BLaER1 treated with 17β-estradiol and CSF1 and Interleukin-3, amounts not matched to agents 10 nM and 100 nM (cell line): ENCODE data around the gene ZBTB49.

Experiments used
- H3K27ac ChIP-seq, 11 experiments: shearing (Covaris generic); formaldehyde crosslinking; 2 replicates each; pipeline ENCODE4 v1.8.1; 2022
- H3K27me3 ChIP-seq, 11 experiments: shearing (Covaris generic); formaldehyde crosslinking; 2 replicates each; pipeline ENCODE4 v1.8.1; 2022
- H3K36me3 ChIP-seq, 11 experiments: shearing (Covaris generic); formaldehyde crosslinking; 2 replicates each; pipeline ENCODE4 v1.8.1; 2022
- H3K4me1 ChIP-seq, 10 experiments: shearing (Covaris generic); formaldehyde crosslinking; 2 replicates each; pipeline ENCODE4 v1.8.1; 2022
- H3K4me2 ChIP-seq, 11 experiments: shearing (Covaris generic); formaldehyde crosslinking; 2 replicates each; pipeline ENCODE4 v1.8.1; 2022
- H3K4me3 ChIP-seq, 10 experiments: shearing (Covaris generic); formaldehyde crosslinking; 2 replicates each; pipeline ENCODE4 v1.8.1; 2022
- H3K9ac ChIP-seq, 11 experiments: shearing (Covaris generic); formaldehyde crosslinking; 2 replicates each; pipeline ENCODE4 v1.8.1; 2022
- H3K9me3 ChIP-seq, 11 experiments: shearing (Covaris generic); formaldehyde crosslinking; replicated peaks in 1 of 11; 2 replicates each; pipeline ENCODE4 v1.8.1; 2022
- H4K20me1 ChIP-seq, 11 experiments: shearing (Covaris generic); formaldehyde crosslinking; 2 replicates each; pipeline ENCODE4 v1.8.1; 2022
- Cebpa-rat ChIP-seq, 11 experiments: shearing (Covaris generic); IDR thresholded peaks; 2 replicates each; pipeline ENCODE4 v1.8.1; 2022

The ZBTB49 gene

GRCh38 chr4:4323705-4324534 is 33.9 kb downstream of the ZBTB49 start:
- Histone ChIP-seq H4K20me1 (peaks cover 0 to 3% (median 0%) of the 10 kb centered on the region in 11 experiments; a peak in 1 of 22 replicates), H3K4me1 (no peaks in the 10 kb centered on the region), H3K4me2 (no peak overlapping the region), H3K9me3 (no peaks in the 10 kb centered on the region), H3K27ac (no peak overlapping the region), H3K9ac (no peak overlapping the region), H3K36me3 (peaks cover 28 to 41% (median 35%) of the 10 kb centered on the region in 11 experiments), H3K27me3 (no peaks in the 10 kb centered on the region), H3K4me3 (no peak overlapping the region)
- TF ChIP-seq Cebpa-rat (IDR thresholded peaks at IDR 0.05): no peak

- Histone ChIP-seq H4K20me1 (peaks cover 0 to 3% (median 0%) of the 10 kb centered on the region in 11 experiments; a peak in 1 of 22 replicates), H3K9me3 (no peaks in the 10 kb centered on the region), H3K27me3 (no peaks in the 10 kb centered on the region), H3K36me3 (peaks cover 23 to 27% (median 24%) of the 10 kb centered on the region in 11 experiments), H3K9ac (no peak overlapping the region), H3K4me1 (no peaks in the 10 kb centered on the region), H3K4me3 (no peak overlapping the region), H3K27ac (no peak overlapping the region), H3K4me2 (no peak overlapping the region)
- no peak for TF ChIP-seq Cebpa-rat (IDR thresholded peaks at IDR 0.05)
Observed at GRCh38 chr4:4325321-4325720, 35.3 kb downstream of the ZBTB49 start.

GRCh38 chr4:4326166-4326565 is 36.1 kb downstream of the ZBTB49 start:
- H3K4me1 ChIP-seq: no peaks in the 10 kb centered on the region
- H3K4me3 ChIP-seq: no peak overlapping the region
- no peak overlapping the region for H3K27ac ChIP-seq
- H4K20me1 ChIP-seq: peaks cover 0 to 3% (median 0%) of the 10 kb centered on the region in 11 experiments; a peak in 1 of 22 replicates
- H3K27me3 ChIP-seq: no peaks in the 10 kb centered on the region
- no peaks in the 10 kb centered on the region for H3K9me3 ChIP-seq
- no peak for TF ChIP-seq Cebpa-rat (IDR thresholded peaks at IDR 0.05)
- no peak overlapping the region for H3K9ac ChIP-seq
- H3K4me2 ChIP-seq: no peak overlapping the region
- H3K36me3 ChIP-seq: peaks cover 15 to 19% (median 15%) of the 10 kb centered on the region in 11 experiments

- Histone ChIP-seq H3K36me3 (peaks cover 0 to 3% (median 1%) of the 10 kb centered on the region in 11 experiments; a peak in 13 of 22 replicates), H3K4me2 (no peak overlapping the region), H4K20me1 (no peaks in the 10 kb centered on the region), H3K4me1 (no peaks in the 10 kb centered on the region), H3K9ac (no peak overlapping the region), H3K9me3 (no peaks in the 10 kb centered on the region), H3K4me3 (no peak overlapping the region), H3K27ac (no peak overlapping the region), H3K27me3 (no peaks in the 10 kb centered on the region)
- TF ChIP-seq Cebpa-rat (IDR thresholded peaks at IDR 0.05): no peak
Observed at GRCh38 chr4:4327652-4328121, 37.6 kb downstream of the ZBTB49 start.

- TF ChIP-seq Cebpa-rat (IDR thresholded peaks at IDR 0.05): no peak
- no peak overlapping the region for H3K27ac ChIP-seq
- no peak overlapping the region for H3K4me3 ChIP-seq
- H3K36me3 ChIP-seq: no peaks in the 10 kb centered on the region
- H3K4me1 ChIP-seq: peaks cover 2 to 3% (median 3%) of the 10 kb centered on the region in 10 experiments; a peak in 17 of 20 replicates
- H3K9me3 ChIP-seq: no peaks in the 10 kb centered on the region
- H4K20me1 ChIP-seq: no peaks in the 10 kb centered on the region
- H3K27me3 ChIP-seq: no peaks in the 10 kb centered on the region
- H3K9ac ChIP-seq: no peak overlapping the region
- H3K4me2 ChIP-seq: no peak overlapping the region
Observed at GRCh38 chr4:4328206-4328605, 38.2 kb downstream of the ZBTB49 start.

- H3K9me3 ChIP-seq: no peaks in the 10 kb centered on the region
- H3K4me3 ChIP-seq: no peak overlapping the region
- peaks cover 8 to 10% (median 9%) of the 10 kb centered on the region in 10 experiments; a peak in 19 of 20 replicates for H3K4me1 ChIP-seq
- no peaks in the 10 kb centered on the region for H3K36me3 ChIP-seq
- no peak for TF ChIP-seq Cebpa-rat (IDR thresholded peaks at IDR 0.05)
- no peaks in the 10 kb centered on the region for H4K20me1 ChIP-seq
- no peak overlapping the region for H3K27ac ChIP-seq
- H3K9ac ChIP-seq: no peak overlapping the region
- no peak overlapping the region for H3K4me2 ChIP-seq
- H3K27me3 ChIP-seq: no peaks in the 10 kb centered on the region
Observed at GRCh38 chr4:4328840-4329239, 38.8 kb downstream of the ZBTB49 start.

GRCh38 chr4:4329496-4329895 is 39.4 kb downstream of the ZBTB49 start:
- Histone ChIP-seq H3K36me3 (no peaks in the 10 kb centered on the region), H3K27ac (no peak overlapping the region), H3K9me3 (no peaks in the 10 kb centered on the region), H3K4me1 (peaks cover 8 to 14% (median 13%) of the 10 kb centered on the region in 10 experiments; a peak in 19 of 20 replicates), H3K27me3 (no peaks in the 10 kb centered on the region), H3K4me3 (no peak overlapping the region), H3K9ac (no peak overlapping the region), H3K4me2 (no peak overlapping the region), H4K20me1 (no peaks in the 10 kb centered on the region)
- TF ChIP-seq Cebpa-rat (IDR thresholded peaks at IDR 0.05): no peak

- Histone ChIP-seq H3K4me2 (no peak overlapping the region), H4K20me1 (no peaks in the 10 kb centered on the region), H3K9me3 (no peaks in the 10 kb centered on the region), H3K36me3 (no peaks in the 10 kb centered on the region), H3K27me3 (no peaks in the 10 kb centered on the region), H3K4me3 (no peak overlapping the region), H3K4me1 (peaks cover 8 to 14% (median 13%) of the 10 kb centered on the region in 10 experiments; a peak in 19 of 20 replicates), H3K9ac (no peak overlapping the region), H3K27ac (no peak overlapping the region)
- TF ChIP-seq Cebpa-rat (IDR thresholded peaks at IDR 0.05): no peak
Observed at GRCh38 chr4:4330794-4331193, 40.7 kb downstream of the ZBTB49 start.

GRCh38 chr4:4332529-4332928 is 42.5 kb downstream of the ZBTB49 start:
- no peak overlapping the region for H3K4me2 ChIP-seq
- no peaks in the 10 kb centered on the region for H4K20me1 ChIP-seq
- no peaks in the 10 kb centered on the region for H3K27me3 ChIP-seq
- no peak overlapping the region for H3K27ac ChIP-seq
- H3K9me3 ChIP-seq: no peaks in the 10 kb centered on the region
- TF ChIP-seq Cebpa-rat (IDR thresholded peaks at IDR 0.05): no peak
- H3K4me3 ChIP-seq: no peak overlapping the region
- peaks cover 8 to 14% (median 13%) of the 10 kb centered on the region in 10 experiments; a peak in 19 of 20 replicates for H3K4me1 ChIP-seq
- H3K9ac ChIP-seq: no peak overlapping the region
- H3K36me3 ChIP-seq: no peaks in the 10 kb centered on the region
